ENCODE results near the gene SMG6. TPM values are rescaled to one million over a fixed set of nuclear protein-coding genes. Genes with fewer than 3 reads are reported as not detected.

SMG6 gene
- total RNA-seq, 1 donor from 2014 or later: 38.1 TPM

- H3K4me3 Mint-ChIP-seq (ENCODE audit: unreplicated experiment): no peak overlapping the region
- no peak overlapping the region for H3K27ac Mint-ChIP-seq (ENCODE audit: unreplicated experiment)
- H3K9me3 Mint-ChIP-seq (ENCODE audit: unreplicated experiment): no peaks in the 10 kb centered on the region
- peaks cover 2% of the 10 kb centered on the region for H3K36me3 Mint-ChIP-seq (ENCODE audit: low read depth, unreplicated experiment)
- no peak for DNase-seq (ENCODE audit: low spot score)
- H3K27me3 Mint-ChIP-seq (ENCODE audit: unreplicated experiment): peaks cover 6% of the 10 kb centered on the region
- peaks cover 27% of the 10 kb centered on the region for H3K4me1 Mint-ChIP-seq (ENCODE audit: unreplicated experiment)
- TF ChIP-seq CTCF (IDR thresholded peaks at IDR 0.05; ENCODE audit: unreplicated experiment): no peak
Observed at GRCh38 chr17:2102931-2103809, 200.4 kb downstream of the SMG6 start.

GRCh38 chr17:2101448-2102257 is 201.9 kb downstream of the SMG6 start:
- H3K4me3 Mint-ChIP-seq (ENCODE audit: unreplicated experiment): no peak overlapping the region
- DNase-seq (ENCODE audit: low spot score): no peak
- TF ChIP-seq CTCF (IDR thresholded peaks at IDR 0.05; ENCODE audit: unreplicated experiment): no peak
- no peaks in the 10 kb centered on the region for H3K9me3 Mint-ChIP-seq (ENCODE audit: unreplicated experiment)
- H3K27ac Mint-ChIP-seq (ENCODE audit: unreplicated experiment): no peak overlapping the region
- peaks cover 9% of the 10 kb centered on the region for H3K36me3 Mint-ChIP-seq (ENCODE audit: low read depth, unreplicated experiment)
- H3K27me3 Mint-ChIP-seq (ENCODE audit: unreplicated experiment): peaks cover 6% of the 10 kb centered on the region
- H3K4me1 Mint-ChIP-seq (ENCODE audit: unreplicated experiment): peaks cover 23% of the 10 kb centered on the region

GRCh38 chr17:2095536-2095910 is 208.1 kb downstream of the SMG6 start:
- TF ChIP-seq CTCF (IDR thresholded peaks at IDR 0.05; ENCODE audit: unreplicated experiment): no peak
- no peak for DNase-seq (ENCODE audit: low spot score)
- no peak overlapping the region for H3K4me3 Mint-ChIP-seq (ENCODE audit: unreplicated experiment)
- peaks cover 11% of the 10 kb centered on the region for H3K27me3 Mint-ChIP-seq (ENCODE audit: unreplicated experiment)
- peaks cover 19% of the 10 kb centered on the region for H3K4me1 Mint-ChIP-seq (ENCODE audit: unreplicated experiment)
- no peaks in the 10 kb centered on the region for H3K9me3 Mint-ChIP-seq (ENCODE audit: unreplicated experiment)
- H3K36me3 Mint-ChIP-seq (ENCODE audit: low read depth, unreplicated experiment): peaks cover 14% of the 10 kb centered on the region
- H3K27ac Mint-ChIP-seq (ENCODE audit: unreplicated experiment): no peak overlapping the region

- H3K4me1 Mint-ChIP-seq (ENCODE audit: unreplicated experiment): peaks cover 24% of the 10 kb centered on the region
- no peak overlapping the region for H3K4me3 Mint-ChIP-seq (ENCODE audit: unreplicated experiment)
- no peak for DNase-seq (ENCODE audit: low spot score)
Observed at GRCh38 chr17:2094891-2095535, 208.6 kb downstream of the SMG6 start.

More at GRCh38 chr17:2094891-2095535, 208.6 kb downstream of the SMG6 start:
- no peak overlapping the region for H3K27ac Mint-ChIP-seq (ENCODE audit: unreplicated experiment)
- H3K36me3 Mint-ChIP-seq (ENCODE audit: low read depth, unreplicated experiment): peaks cover 14% of the 10 kb centered on the region
- TF ChIP-seq CTCF (IDR thresholded peaks at IDR 0.05; ENCODE audit: unreplicated experiment): no peak
- H3K9me3 Mint-ChIP-seq (ENCODE audit: unreplicated experiment): no peaks in the 10 kb centered on the region
- peaks cover 9% of the 10 kb centered on the region for H3K27me3 Mint-ChIP-seq (ENCODE audit: unreplicated experiment)

Data from endothelial cell (in vitro differentiated cells).